Islet precursor cell (in vitro differentiated cells): ENCODE results near the gene PLXNA4.

ENCODE experiments used
- DNase-seq: peaks from one replicate; pipeline ENCODE4 v3.0.0-alpha.2; 2018

The PLXNA4 gene

DNA sequence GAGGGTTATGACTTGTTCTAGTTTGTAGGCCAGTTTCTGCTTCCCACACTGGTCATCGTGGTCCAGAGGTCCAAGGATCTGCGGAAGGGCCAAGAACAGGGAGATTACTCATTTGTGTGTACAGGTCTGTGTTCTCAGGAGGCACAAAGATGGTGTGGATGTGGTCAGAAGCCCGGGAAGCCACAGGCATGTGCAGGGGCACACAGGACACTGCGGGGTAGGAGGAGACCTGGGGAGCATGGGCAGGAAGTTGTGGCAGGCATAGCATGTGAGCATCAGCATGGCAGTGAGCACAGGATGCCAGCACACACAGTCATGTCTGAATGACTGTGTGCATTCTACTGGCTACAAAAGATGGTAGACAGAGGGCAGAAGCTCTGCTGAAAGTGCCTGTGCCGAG is 445.8 kb downstream of the PLXNA4 start:
- DNase-seq: no peak

- no peak for DNase-seq
Observed at GRCh38 chr7:132125872-132126595, 450.2 kb downstream of the PLXNA4 start.

- no peak for DNase-seq
Observed at GRCh38 chr7:132125096-132125495, 451.2 kb downstream of the PLXNA4 start.

- no peak for DNase-seq
Observed at GRCh38 chr7:132124575-132124974, 451.7 kb downstream of the PLXNA4 start.

DNA sequence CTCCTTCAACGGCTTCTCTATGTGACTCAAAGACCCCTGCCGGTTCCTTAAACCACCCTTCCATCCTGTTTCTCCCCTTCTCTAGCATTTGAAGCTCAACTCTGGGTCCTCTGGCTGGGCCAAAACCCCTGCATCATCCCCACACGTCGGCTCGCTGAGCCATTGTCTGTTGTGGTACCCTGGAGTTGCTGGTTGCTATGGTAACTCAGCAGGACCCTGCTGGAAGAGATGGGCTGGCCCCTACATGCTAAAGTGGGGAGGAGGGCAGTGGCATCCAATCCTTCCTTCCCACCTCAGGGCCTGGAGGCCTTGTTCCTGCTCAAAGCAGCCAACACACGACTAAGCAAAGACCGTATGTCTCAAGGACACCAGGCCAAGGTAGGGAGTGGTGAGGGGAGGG is 452.5 kb downstream of the PLXNA4 start:
- DNase-seq: no peak

DNA sequence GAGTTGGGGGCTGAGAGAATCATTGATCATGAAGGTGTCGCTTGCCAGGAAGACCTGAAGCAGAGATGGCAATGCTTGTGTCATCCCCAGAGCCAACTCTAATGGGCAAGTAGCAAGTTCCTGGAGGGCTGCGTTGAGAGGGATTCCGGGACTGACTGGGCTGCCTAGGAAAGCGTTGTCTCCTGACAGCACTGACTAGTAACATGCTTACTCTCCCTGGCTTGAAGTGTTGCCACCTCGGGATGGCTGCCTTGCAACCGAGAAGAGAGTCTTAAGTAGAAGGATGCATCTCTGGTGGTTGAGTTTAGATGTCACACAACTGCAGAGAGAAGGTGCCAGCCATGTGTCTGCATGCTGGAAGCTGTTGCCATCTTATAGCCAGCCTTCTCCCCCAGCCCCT is 453.4 kb downstream of the PLXNA4 start:
- DNase-seq: no peak

- no peak for DNase-seq
Observed at GRCh38 chr7:132121987-132122386, 454.3 kb downstream of the PLXNA4 start.

GRCh38 chr7:132118641-132119040 is 457.6 kb downstream of the PLXNA4 start:
- no peak for DNase-seq

DNA sequence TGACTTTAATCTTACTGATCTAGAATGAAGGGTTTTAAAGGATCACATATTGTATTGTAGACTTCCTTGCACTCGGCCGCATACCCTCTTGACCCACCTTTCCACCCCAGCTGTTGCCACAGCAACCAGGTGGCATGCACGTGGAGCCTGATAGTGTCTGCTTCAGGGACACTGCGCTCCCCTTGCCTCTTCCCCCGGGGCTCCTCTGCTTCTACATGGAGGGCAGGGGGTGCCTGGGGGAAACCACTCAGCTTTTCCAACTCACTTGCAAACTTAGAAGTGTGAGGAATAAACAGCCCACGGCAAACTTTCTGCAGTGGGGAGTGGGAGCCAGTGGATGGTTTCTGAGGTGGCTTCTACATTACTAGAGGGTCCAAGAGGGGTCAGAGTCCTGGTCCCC is 458.6 kb downstream of the PLXNA4 start:
- DNase-seq: no peak

DNA sequence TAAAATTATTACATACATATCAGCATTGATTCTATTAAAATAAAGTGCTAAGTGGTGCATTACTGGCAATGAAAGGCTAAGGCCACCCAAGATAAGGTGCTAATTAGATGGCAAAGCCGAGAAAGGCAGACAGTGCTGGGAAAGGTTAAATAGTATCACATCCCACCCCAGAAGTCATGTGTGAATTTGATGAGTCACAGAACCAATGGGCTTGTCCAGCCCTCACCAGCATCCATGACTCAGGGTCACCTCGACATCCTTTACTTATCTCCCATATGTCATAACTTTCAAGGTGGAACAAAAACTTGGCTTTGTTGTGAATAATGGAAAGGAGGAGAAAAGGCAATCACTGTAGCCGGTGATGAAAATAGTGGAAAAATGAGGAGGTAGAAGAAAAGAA is 459.1 kb downstream of the PLXNA4 start:
- no peak for DNase-seq

DNA sequence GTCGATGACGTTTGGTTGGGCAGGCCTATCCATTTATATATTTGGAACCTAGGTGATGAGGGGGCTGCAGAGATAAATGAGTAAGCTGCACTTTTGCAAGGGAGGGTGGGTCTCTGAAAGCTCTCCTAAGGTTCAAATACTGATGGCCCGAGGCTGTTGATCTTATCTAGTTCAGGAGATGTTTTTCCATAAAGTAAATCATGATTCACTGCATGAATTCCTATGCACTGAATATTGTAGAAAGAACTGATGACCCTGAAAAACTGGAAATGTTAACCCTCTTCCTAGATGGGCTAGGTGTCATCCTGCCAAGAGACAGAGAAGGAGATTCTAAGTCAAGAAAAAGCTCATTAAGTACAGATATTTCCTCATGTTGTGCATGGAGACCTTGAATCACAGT is 459.9 kb downstream of the PLXNA4 start:
- DNase-seq: no peak

- DNase-seq: no peak
Observed at GRCh38 chr7:132115758-132116157, 460.5 kb downstream of the PLXNA4 start.

GRCh38 chr7:132115028-132115427 is 461.2 kb downstream of the PLXNA4 start:
- no peak for DNase-seq

- DNase-seq: no peak
Observed at GRCh38 chr7:132114411-132114810, 461.9 kb downstream of the PLXNA4 start.

DNA sequence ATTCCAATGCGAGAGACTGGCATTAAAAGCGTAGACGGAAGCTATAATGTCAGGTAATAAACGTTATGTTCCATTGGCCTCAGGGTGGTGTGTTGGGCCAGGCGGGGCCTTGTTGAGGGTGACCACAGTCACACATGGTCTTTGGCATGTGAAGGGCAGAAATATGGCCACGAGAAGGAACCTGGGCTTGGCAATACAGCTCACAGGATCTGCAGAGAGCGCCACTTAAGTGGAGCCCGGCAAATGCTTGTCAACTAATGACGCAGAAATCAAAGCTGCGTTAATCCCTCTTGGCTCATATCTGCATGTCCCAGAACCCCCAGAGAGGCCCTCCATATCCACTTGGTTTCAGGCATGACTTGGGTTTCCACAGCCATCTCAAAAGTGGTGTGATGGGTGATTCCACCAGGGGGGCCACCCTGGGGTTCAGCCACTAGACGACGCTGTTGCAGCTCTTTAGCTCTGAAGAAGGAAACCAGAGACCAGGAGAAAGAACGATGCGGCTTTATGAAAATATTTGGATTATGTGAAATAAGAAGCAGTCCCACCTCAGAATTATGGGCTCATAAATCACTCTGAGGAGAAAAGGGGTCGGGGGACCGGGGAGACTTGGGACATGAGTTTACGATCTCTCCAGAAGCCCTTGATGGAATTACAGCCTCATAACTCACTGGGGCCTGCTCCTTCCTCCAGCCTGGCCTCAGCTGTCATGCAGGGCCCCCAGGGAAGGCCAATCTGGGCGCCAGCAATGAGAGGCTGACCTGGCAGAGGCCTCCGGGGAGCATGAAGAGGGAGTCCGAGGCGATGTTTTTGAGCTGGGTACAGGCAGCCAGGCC is 462.5 kb downstream of the PLXNA4 start:
- no peak for DNase-seq

GRCh38 chr7:132112657-132113056 is 463.6 kb downstream of the PLXNA4 start:
- DNase-seq: no peak

GRCh38 chr7:132112106-132112505 is 464.2 kb downstream of the PLXNA4 start:
- DNase-seq: no peak

- no peak for DNase-seq
Observed at GRCh38 chr7:132110692-132111091, 465.6 kb downstream of the PLXNA4 start.

DNA sequence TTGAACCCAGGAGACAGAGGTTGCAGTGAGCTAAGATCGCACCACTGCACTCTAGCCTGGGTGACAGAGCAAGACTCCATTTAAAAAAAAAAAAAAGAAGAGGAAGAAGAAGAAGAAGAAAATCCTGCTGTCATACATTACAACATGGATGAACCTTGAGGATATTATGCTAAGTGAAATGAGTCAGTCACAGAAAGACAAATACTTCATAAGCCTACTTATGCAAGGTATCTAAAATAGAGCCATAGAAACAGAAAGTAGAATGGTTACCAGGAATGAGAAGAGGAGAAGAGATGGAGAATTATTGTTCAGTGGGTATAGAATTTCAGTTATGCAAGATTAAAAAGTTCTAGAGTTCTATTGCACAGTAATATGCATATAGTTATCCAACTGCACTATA is 466.5 kb downstream of the PLXNA4 start:
- DNase-seq: no peak

DNA sequence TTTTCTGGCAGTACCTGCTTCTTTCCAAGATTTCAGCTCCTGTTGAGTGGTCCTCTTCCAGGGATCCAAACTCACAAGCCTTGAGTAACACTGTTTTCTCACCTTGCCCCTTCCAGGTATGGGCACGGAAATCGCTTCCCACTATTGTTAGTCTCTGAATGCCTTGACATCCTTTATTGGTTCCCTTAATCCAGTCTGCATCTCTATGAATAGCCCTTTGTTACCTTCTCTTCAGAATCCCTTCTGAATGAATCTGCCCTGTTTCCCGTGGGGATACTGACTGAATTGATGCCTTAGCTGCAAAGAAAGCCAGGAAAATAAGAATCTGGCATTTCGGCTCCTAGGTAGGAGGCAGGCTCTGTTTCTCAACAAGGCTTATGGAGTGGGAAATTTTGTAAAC is 467.7 kb downstream of the PLXNA4 start:
- no peak for DNase-seq

GRCh38 chr7:132106491-132106890 is 469.8 kb downstream of the PLXNA4 start:
- DNase-seq: no peak

- no peak for DNase-seq
Observed at GRCh38 chr7:132105096-132105495, 471.2 kb downstream of the PLXNA4 start.

DNA sequence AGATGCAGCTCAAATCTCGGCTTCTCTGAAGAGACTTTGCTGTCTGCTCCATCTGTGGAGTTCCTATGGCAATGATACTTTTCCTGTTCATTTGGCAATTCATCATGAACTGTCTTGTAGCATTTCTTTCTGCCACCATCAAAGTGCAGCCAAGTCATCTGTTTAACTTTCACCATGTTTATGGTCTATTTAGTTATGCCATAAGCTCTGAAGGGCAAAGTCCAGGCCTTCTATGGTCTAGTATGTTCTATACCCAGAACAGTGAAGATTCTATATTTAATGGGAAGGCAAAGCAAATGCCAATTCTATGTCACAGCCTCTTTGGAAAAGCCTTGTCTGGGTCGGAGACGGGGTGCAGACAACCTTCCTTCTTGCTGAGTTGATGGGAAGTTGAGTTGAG is 472.6 kb downstream of the PLXNA4 start:
- no peak for DNase-seq

DNA sequence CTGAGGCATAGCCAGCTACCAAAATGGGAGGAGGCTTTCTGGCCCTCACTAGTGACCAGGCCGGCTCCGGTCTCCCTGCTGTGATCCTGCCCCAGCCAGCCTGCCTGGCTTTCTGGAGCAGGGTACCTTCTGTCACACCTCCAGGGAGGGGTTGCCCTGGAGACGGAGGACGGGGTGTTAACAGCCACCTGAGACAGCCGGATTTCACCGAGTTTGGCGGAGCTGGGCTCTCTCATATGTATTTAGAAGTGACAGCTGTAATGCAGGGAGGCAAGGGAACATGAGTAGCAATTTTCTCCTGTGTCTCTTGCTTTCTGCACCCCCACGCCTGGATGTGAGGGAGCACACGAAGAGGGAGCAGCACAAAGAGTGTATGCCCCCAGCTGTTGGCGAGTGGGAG is 473.3 kb downstream of the PLXNA4 start:
- DNase-seq: no peak

DNA sequence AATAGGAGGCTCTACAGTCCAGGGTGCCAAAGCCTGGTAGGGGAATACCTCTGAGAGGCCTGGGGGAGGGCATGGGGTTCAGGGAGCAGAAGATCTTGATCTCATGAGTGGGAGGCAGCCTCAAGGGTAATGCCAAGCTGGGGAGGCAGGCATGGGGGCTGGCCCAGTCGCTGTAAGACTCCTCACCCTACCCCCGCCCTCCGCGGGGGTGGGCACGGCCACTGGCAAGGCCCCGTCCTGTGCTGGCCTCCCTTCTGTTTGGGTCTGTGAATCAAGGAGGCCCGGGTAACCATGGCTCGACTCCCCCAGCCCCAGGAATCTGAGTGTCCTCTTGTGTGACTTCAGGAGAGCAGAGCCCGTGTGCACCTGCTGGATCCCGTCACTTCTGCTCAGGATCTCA is 473.9 kb downstream of the PLXNA4 start:
- DNase-seq: no peak
